Natural killer cell treated with Interleukin-12 subunit alpha and Interleukin-12 subunit beta and Interleukin-15 and Interleukin-18, amount 100 ng/mL, for 72 hours (primary cell): ENCODE measurements around the gene PARD6A. TPM values are rescaled to one million over a fixed set of nuclear protein-coding genes. Genes with fewer than 3 reads are reported as not detected.

Experiments used
- ATAC-seq, 2 donors: fragments of 150-1000 bp; cut with Tn5 transposase in 1 of 2; sonication (Bioruptor Pico), chemical (Tn5 transposase) in 1 of 2; 2 replicates each; pipeline ENCODE4 v1.10.0; 2021
- DNase-seq: peaks from one replicate; pipeline ENCODE4 v3.0.0; 2022; ENCODE audit warnings: low spot score
- H3K27ac Mint-ChIP-seq, 2 donors: 1 replicate in 1 of 2; 2 replicates in 1 of 2; pipeline ENCODE4 v1.8.0; 2022; ENCODE audit warnings: mixed read lengths in 2 of 2, mild to moderate bottlenecking in 1 of 2, moderate library complexity in 1 of 2
- H3K27me3 Mint-ChIP-seq, 2 donors: 1 replicate in 1 of 2; 2 replicates in 1 of 2; pipeline ENCODE4 v1.8.0; 2022; ENCODE audit warnings: mixed read lengths in 2 of 2
- H3K36me3 Mint-ChIP-seq: one replicate; pipeline ENCODE4 v1.8.0; 2022; ENCODE audit warnings: mixed read lengths
- H3K4me1 Mint-ChIP-seq, 2 donors: 1 replicate in 1 of 2; 2 replicates in 1 of 2; pipeline ENCODE4 v1.8.0; 2022; ENCODE audit warnings: low read depth in 2 of 2, mixed read lengths in 2 of 2, mild to moderate bottlenecking in 1 of 2
- H3K4me3 Mint-ChIP-seq: one replicate; pipeline ENCODE4 v1.8.0; 2022; ENCODE audit warnings: mixed read lengths
- H3K9me3 Mint-ChIP-seq: 2 replicates; pipeline ENCODE4 v1.8.0; 2022; ENCODE audit warnings: mixed read lengths
- total RNA-seq, 2 donors: library from RNA; stranded (reverse); gene quantifications; one replicate each; pipeline ENCODE4 v1.2.3, GENCODE V29; 2022

The PARD6A gene
- total RNA-seq, 2 donors from 2014 or later = 6.3 to 8.0 TPM

DNA sequence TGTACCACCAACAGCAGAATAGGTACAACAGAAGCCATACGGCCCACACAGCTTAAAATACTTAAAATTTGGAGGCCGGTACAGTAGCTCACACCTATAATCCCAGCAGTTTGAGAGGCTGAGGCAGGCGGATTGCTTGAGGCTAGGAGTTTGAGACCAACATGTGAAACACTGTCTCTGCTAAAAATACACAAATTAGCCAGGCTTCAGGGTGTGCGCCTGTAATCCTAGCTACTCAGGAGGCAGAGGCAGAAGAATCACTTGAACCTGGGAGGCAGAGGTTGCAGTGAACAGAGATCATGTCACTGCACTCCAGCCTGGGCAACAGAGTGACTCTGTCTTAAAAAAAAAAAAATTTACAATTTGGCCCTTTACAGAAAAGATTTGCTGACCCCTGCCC is 41.4 kb downstream of the PARD6A start:
- H3K9me3 Mint-ChIP-seq = no peaks in the 10 kb centered on the region
- H3K4me1 Mint-ChIP-seq = peaks cover 17 to 22% of the 10 kb centered on the region in 2 donors
- H3K27ac Mint-ChIP-seq = no peak overlapping the region
- H3K27me3 Mint-ChIP-seq = no peaks in the 10 kb centered on the region
- H3K36me3 Mint-ChIP-seq = no peaks in the 10 kb centered on the region
- DNase-seq (no peak), ATAC-seq (no peak)
- H3K4me3 Mint-ChIP-seq = no peak overlapping the region

DNA sequence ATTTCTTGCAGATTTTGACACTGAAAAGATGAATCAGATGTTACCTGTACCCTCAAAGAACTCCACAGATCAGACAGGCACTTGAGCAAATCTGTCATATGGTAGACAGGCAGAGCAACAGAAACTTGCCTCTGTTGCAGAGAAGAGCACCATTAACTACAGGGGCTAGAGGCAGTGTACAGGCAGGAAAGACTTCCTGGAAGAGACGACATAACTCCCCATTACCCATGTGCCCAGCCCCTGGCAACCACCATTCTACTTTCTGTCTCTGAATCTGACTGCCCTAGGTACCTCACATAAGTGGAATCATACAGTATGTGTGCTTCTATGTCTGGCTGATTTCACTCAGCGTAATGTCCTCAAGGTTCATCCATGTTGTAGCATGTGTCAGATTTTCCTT is 42.9 kb downstream of the PARD6A start:
- peak; percentile 59 to 84 for ATAC-seq
- no peaks in the 10 kb centered on the region for H3K9me3 Mint-ChIP-seq
- DNase-seq = no peak
- no peaks in the 10 kb centered on the region for H3K36me3 Mint-ChIP-seq
- H3K27ac Mint-ChIP-seq = peak overlapping the region; percentile 63 to 87
- peaks cover 17% of the 10 kb centered on the region in 2 donors for H3K4me1 Mint-ChIP-seq
- no peaks in the 10 kb centered on the region for H3K27me3 Mint-ChIP-seq
- peak overlapping the region; percentile 52 for H3K4me3 Mint-ChIP-seq

- Mint-ChIP-seq H3K4me1 (peaks cover 17% of the 10 kb centered on the region in 2 donors), H3K36me3 (no peaks in the 10 kb centered on the region), H3K9me3 (no peaks in the 10 kb centered on the region), H3K4me3 (peak overlapping the region; percentile 52), H3K27me3 (no peaks in the 10 kb centered on the region), H3K27ac (peak overlapping the region; percentile 63 to 87)
- DNase-seq = no peak
- no peak for ATAC-seq
Measured at GRCh38 chr16:67704110-67704509, 43.4 kb downstream of the PARD6A start.

- no peaks in the 10 kb centered on the region for H3K36me3 Mint-ChIP-seq
- DNase-seq (no peak), ATAC-seq (no peak)
- no peak overlapping the region for H3K4me3 Mint-ChIP-seq
- no peaks in the 10 kb centered on the region for H3K9me3 Mint-ChIP-seq
- H3K4me1 Mint-ChIP-seq = peaks cover 22 to 25% of the 10 kb centered on the region in 2 donors
- H3K27ac Mint-ChIP-seq = no peak overlapping the region
- no peaks in the 10 kb centered on the region for H3K27me3 Mint-ChIP-seq
Measured at GRCh38 chr16:67707210-67707609, 46.5 kb downstream of the PARD6A start.

DNA sequence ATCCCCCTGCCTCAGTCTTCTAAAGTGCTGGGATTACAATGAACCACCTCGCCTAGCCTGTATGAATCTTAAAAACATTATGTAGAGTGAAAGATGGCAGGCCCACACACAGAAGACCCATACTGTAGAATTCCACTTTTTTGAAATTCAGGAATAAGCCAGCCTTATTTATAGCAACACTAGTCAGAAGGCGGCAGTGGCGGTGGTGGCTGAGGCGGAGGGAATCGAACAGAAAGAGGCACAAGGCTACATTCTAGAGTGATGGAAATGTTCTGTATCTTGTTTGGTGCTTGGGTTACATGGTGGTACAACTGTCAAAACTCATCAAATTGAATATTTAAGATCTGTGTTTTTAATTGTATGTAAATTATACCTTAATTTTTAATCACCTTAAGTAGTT is 47.0 kb downstream of the PARD6A start:
- H3K4me1 Mint-ChIP-seq = peaks cover 22 to 25% of the 10 kb centered on the region in 2 donors
- no peaks in the 10 kb centered on the region for H3K27me3 Mint-ChIP-seq
- no peak overlapping the region for H3K27ac Mint-ChIP-seq
- H3K4me3 Mint-ChIP-seq = no peak overlapping the region
- no peaks in the 10 kb centered on the region for H3K36me3 Mint-ChIP-seq
- DNase-seq = no peak
- ATAC-seq = no peak
- H3K9me3 Mint-ChIP-seq = no peaks in the 10 kb centered on the region

GRCh38 chr16:67708368-67708771 is 47.6 kb downstream of the PARD6A start:
- DNase-seq = no peak
- no peak for ATAC-seq
- Mint-ChIP-seq H3K9me3 (no peaks in the 10 kb centered on the region), H3K27me3 (no peaks in the 10 kb centered on the region), H3K4me3 (no peak overlapping the region), H3K4me1 (peaks cover 16 to 20% of the 10 kb centered on the region in 2 donors), H3K36me3 (no peaks in the 10 kb centered on the region), H3K27ac (no peak overlapping the region)

- no peaks in the 10 kb centered on the region for H3K36me3 Mint-ChIP-seq
- no peaks in the 10 kb centered on the region for H3K9me3 Mint-ChIP-seq
- ATAC-seq (no peak), DNase-seq (no peak)
- no peak overlapping the region for H3K4me3 Mint-ChIP-seq
- H3K4me1 Mint-ChIP-seq = peaks cover 10 to 13% of the 10 kb centered on the region in 2 donors
- H3K27me3 Mint-ChIP-seq = no peaks in the 10 kb centered on the region
- H3K27ac Mint-ChIP-seq = no peak overlapping the region
Measured at GRCh38 chr16:67709050-67709449, 48.3 kb downstream of the PARD6A start.

- Mint-ChIP-seq H3K4me1 (peaks cover 5 to 7% of the 10 kb centered on the region in 2 donors), H3K36me3 (no peaks in the 10 kb centered on the region), H3K27me3 (no peaks in the 10 kb centered on the region), H3K9me3 (no peaks in the 10 kb centered on the region), H3K27ac (no peak overlapping the region), H3K4me3 (no peak overlapping the region)
- ATAC-seq (no peak), DNase-seq (no peak)
Measured at GRCh38 chr16:67710607-67711006, 49.8 kb downstream of the PARD6A start.

Other genes with a start within 250 kb of the PARD6A start
- gene ZDHHC1, start 244.5 kb upstream of the PARD6A start, total RNA-seq = 1 to 10 TPM; 1.6 to 2.0 TPM
- gene HSD11B2, start 229.8 kb upstream of the PARD6A start, total RNA-seq = not detected
- 10 to 100 TPM; 66.9 to 85.5 TPM for gene ATP6V0D1, start 179.8 kb upstream of the PARD6A start, total RNA-seq
- not detected for gene AGRP, start 177.4 kb upstream of the PARD6A start, total RNA-seq
- 10 to 100 TPM; 47.7 to 48.2 TPM for gene RIPOR1, start 132.1 kb upstream of the PARD6A start, total RNA-seq
- 10 to 100 TPM; 54.3 to 72.4 TPM for gene CTCF, start 98.4 kb upstream of the PARD6A start, total RNA-seq
- 10 to 100 TPM; 33.8 to 89.7 TPM for gene CARMIL2, start 15.8 kb upstream of the PARD6A start, total RNA-seq
- gene ACD, start 700 bp upstream of the PARD6A start, total RNA-seq = 10 to 100 TPM; 54.9 to 91.3 TPM
- 10 to 100 TPM in 1 of 2 donors, 1 to 10 TPM in 1; 8.1 to 12.2 TPM for gene ENKD1, start 5.8 kb downstream of the PARD6A start, total RNA-seq
- 1 to 10 TPM; 1.6 to 1.9 TPM for gene C16orf86, start 5.9 kb downstream of the PARD6A start, total RNA-seq
- gene GFOD2, start 58.4 kb downstream of the PARD6A start, total RNA-seq = 10 to 100 TPM; 14.8 to 22.0 TPM
- gene RANBP10, start 145.6 kb downstream of the PARD6A start, total RNA-seq = 10 to 100 TPM; 28.0 to 31.0 TPM
- gene TSNAXIP1, start 145.9 kb downstream of the PARD6A start, total RNA-seq = 1 to 10 TPM in 1 of 2 donors, under 1 TPM in 1; 0.24 to 1.1 TPM
- gene THAP11, start 181.4 kb downstream of the PARD6A start, total RNA-seq = 10 to 100 TPM; 30.5 to 45.9 TPM
- gene NUTF2, start 186.0 kb downstream of the PARD6A start, total RNA-seq = 100 to 1,000 TPM; 114 to 124 TPM
- 10 to 100 TPM; 51.6 to 83.7 TPM for gene CENPT, start 186.7 kb downstream of the PARD6A start, total RNA-seq
- gene EDC4, start 212.1 kb downstream of the PARD6A start, total RNA-seq = 100 to 1,000 TPM; 100 to 151 TPM
- gene NRN1L, start 223.9 kb downstream of the PARD6A start, total RNA-seq = 1 to 10 TPM in 1 of 2 donors, not detected in 1; 1.2 TPM
- 10 to 100 TPM; 15.4 to 20.1 TPM for gene PSKH1, start 232.3 kb downstream of the PARD6A start, total RNA-seq